BE2C (cell line): ENCODE results near the gene THYN1. TPM values are rescaled to one million over a fixed set of nuclear protein-coding genes. Genes with fewer than 3 reads are reported as not detected.

ENCODE experiments used
- DNase-seq: peaks from one replicate; pipeline ENCODE4 v3.0.0-alpha.2; 2020
- H3K27me3 ChIP-seq: fragments of 250-450 bp; sonication (Bioruptor Pico); 2 replicates; pipeline ENCODE4 v1.5.1; 2020; ENCODE audit warnings: mild to moderate bottlenecking
- H3K36me3 ChIP-seq: fragments of 250-450 bp; sonication (Bioruptor Pico); 2 replicates; pipeline ENCODE4 v1.5.1; 2020; ENCODE audit warnings: mild to moderate bottlenecking
- H3K4me1 ChIP-seq: fragments of 250-450 bp; sonication (Bioruptor Pico); 2 replicates; pipeline ENCODE4 v1.5.1; 2020
- H3K4me3 ChIP-seq: 2 replicates; pipeline ENCODE4 v1.5.1; 2011; ENCODE audit warnings: low read depth, low read length
- H3K9me3 ChIP-seq: fragments of 250-450 bp; sonication (Bioruptor Pico); 2 replicates; pipeline ENCODE4 v1.5.1; 2020
- CTCF ChIP-seq: IDR thresholded peaks from 2 replicates; pipeline ENCODE4 v1.5.1; 2012; ENCODE audit warnings: mild to moderate bottlenecking, low read depth, low read length
- polyA plus RNA-seq: library from polyadenylated mRNA; unstranded; fragments of >200 nt; gene quantifications from one replicate; pipeline ENCODE4 v1.2.1, GENCODE V29; 2012; ENCODE audit warnings: low read depth, missing spikeins; ENCODE audit not compliant: insufficient read length, insufficient read depth

The THYN1 gene
- polyA plus RNA-seq: 38.9 TPM

GRCh38 chr11:134253188-134253993 lies at the start of gene THYN1, which contains the start of gene ACAD8:
TSS of gene THYN1 (minus strand) at chr11:134253352. CDS start at chr11:134252882, 470 bp downstream.
TSS of gene ACAD8 (plus strand) at chr11:134253568. CDS start at chr11:134253601, 33 bp downstream.
- peak; percentile 99 for DNase-seq
- Histone ChIP-seq H3K27me3 (no peaks in the 10 kb centered on the region), H3K36me3 (peaks cover 6% of the 10 kb centered on the region; the same call in 1 of the 2 replicates), H3K4me1 (no peaks in the 10 kb centered on the region; the same call in 1 of the 2 replicates), H3K9me3 (no peaks in the 10 kb centered on the region), H3K4me3 (peak within 1 kb of the TSS; percentile 99)
- TF ChIP-seq CTCF: no peak

GRCh38 chr11:134294664-134295063 lies 41.5 kb upstream of the THYN1 start:
- DNase-seq: no peak
- TF ChIP-seq CTCF: no peak
- no peaks in the 10 kb centered on the region for H3K36me3 ChIP-seq
- 0 out of 2 replicates have a peak, but pooled peaks cover 5% of the 10 kb centered on the region for H3K27me3 ChIP-seq
- no peak overlapping the region for H3K4me3 ChIP-seq
- no peaks in the 10 kb centered on the region for H3K9me3 ChIP-seq
- no peaks in the 10 kb centered on the region for H3K4me1 ChIP-seq

DNA sequence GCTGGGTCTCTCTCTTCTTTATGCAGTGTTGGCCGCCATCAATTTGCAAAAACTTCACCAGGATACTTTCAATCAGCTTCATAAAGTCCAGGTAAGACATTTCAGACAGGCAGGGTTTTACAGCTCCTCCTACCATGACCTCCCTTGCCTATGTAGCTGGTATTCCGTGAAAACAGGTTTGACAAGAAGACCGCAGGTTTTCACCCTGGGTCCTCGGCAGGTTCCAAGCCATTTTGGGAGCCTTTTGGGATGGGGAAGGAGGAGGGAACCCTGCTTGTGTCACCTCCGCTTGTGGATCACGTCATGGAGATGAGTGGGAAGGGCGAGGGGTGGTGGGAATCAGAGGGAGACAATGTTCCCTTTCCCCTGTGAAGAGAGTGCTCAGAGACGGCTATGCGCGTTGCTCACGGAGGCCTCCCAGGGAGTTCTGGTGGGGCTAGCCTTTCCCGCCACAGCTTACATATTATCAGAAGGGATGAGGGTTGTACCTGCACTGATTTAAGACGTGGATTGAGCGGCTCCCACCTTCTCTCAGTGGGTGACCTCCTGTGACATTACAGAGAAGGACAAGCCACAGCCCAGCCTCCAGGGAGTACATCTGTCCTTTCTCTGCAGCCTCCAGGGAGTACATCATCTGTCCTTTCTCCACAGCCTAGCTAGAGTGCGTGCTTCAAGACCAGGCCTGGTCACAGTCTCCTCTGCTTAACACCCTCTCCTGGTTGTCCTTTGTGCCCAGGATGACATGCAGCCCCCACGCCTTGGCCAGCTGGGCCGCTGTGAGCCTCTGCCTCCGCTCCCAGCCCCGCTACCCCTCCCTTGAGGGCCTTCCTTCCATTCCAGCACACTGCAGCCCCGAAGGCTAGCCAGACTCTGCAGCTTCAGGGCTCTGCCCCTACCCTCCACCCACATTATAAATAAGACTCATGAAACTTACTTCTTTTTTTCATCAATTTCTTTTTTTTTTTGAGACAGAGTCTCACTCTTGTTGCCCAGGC lies 40.3 kb upstream of the THYN1 start:
- Histone ChIP-seq H3K9me3 (no peaks in the 10 kb centered on the region), H3K36me3 (no peaks in the 10 kb centered on the region), H3K4me3 (no peak overlapping the region), H3K4me1 (no peaks in the 10 kb centered on the region), H3K27me3 (0 out of 2 replicates have a peak, but pooled peaks cover 5% of the 10 kb centered on the region)
- DNase-seq: no peak
- no peak for TF ChIP-seq CTCF

GRCh38 chr11:134292661-134293060 lies 39.5 kb upstream of the THYN1 start:
- no peak overlapping the region for H3K4me3 ChIP-seq
- no peaks in the 10 kb centered on the region for H3K4me1 ChIP-seq
- H3K9me3 ChIP-seq: no peaks in the 10 kb centered on the region
- no peak for TF ChIP-seq CTCF
- H3K27me3 ChIP-seq: 0 out of 2 replicates have a peak, but pooled peaks cover 5% of the 10 kb centered on the region
- H3K36me3 ChIP-seq: no peaks in the 10 kb centered on the region
- no peak for DNase-seq

- Histone ChIP-seq H3K9me3 (no peaks in the 10 kb centered on the region), H3K4me3 (no peak overlapping the region), H3K27me3 (0 out of 2 replicates have a peak, but pooled peaks cover 5% of the 10 kb centered on the region), H3K36me3 (no peaks in the 10 kb centered on the region), H3K4me1 (no peaks in the 10 kb centered on the region)
- no peak for DNase-seq
- no peak for TF ChIP-seq CTCF
Measured at GRCh38 chr11:134291196-134291595, 38.0 kb upstream of the THYN1 start.
